Choroid plexus epithelial cell (primary cell): ENCODE results near the gene RANBP3.
"Not testable (repeated sequence)": the region's sequence is repeated elsewhere in the genome, so short reads cannot be mapped to it uniquely, and the experiment has no call there.

Experiments used
- DNase-seq: peaks from one replicate; pipeline ENCODE4 v3.0.0-alpha.2; 2010; ENCODE audit warnings: low read depth
- H3K4me3 ChIP-seq: 2 replicates; pipeline ENCODE4 v1.5.1; 2011; ENCODE audit warnings: low read depth, mild to moderate bottlenecking, control low read depth, low read length, moderate library complexity
- TF ChIP-seq, protein P1 (sequence below): conservative IDR thresholded peaks from 2 replicates; pipeline ENCODE4 v1.5.1; 2011; ENCODE audit warnings: low read depth, mild to moderate bottlenecking, control low read depth, inconsistent platforms, low read length, moderate library complexity

Gene RANBP3

DNA sequence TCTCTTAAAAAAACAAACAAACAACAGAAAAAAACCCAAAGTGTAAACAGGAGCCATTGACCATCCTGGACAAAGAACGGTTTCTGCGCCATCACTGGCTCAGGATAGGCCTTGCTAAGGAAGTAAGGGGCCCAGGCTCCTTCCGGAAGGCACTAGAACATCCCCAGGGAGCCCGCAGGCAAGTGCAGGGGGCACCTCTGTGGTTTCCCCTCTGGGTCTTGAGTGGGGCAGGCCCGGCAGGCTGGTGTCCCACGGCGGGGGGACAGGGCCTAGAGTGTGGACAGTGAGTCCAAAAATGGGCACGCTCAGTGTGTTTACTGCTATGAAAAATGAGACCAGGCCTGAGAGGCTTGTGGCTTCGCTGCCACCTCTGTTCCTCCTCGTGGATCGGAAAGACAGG lies 14.8 kb upstream of the RANBP3 start:
- H3K4me3 ChIP-seq: no peak overlapping the region
- TF ChIP-seq, protein P1, sequence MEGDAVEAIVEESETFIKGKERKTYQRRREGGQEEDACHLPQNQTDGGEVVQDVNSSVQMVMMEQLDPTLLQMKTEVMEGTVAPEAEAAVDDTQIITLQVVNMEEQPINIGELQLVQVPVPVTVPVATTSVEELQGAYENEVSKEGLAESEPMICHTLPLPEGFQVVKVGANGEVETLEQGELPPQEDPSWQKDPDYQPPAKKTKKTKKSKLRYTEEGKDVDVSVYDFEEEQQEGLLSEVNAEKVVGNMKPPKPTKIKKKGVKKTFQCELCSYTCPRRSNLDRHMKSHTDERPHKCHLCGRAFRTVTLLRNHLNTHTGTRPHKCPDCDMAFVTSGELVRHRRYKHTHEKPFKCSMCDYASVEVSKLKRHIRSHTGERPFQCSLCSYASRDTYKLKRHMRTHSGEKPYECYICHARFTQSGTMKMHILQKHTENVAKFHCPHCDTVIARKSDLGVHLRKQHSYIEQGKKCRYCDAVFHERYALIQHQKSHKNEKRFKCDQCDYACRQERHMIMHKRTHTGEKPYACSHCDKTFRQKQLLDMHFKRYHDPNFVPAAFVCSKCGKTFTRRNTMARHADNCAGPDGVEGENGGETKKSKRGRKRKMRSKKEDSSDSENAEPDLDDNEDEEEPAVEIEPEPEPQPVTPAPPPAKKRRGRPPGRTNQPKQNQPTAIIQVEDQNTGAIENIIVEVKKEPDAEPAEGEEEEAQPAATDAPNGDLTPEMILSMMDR: no peak
- no peak for DNase-seq

DNA sequence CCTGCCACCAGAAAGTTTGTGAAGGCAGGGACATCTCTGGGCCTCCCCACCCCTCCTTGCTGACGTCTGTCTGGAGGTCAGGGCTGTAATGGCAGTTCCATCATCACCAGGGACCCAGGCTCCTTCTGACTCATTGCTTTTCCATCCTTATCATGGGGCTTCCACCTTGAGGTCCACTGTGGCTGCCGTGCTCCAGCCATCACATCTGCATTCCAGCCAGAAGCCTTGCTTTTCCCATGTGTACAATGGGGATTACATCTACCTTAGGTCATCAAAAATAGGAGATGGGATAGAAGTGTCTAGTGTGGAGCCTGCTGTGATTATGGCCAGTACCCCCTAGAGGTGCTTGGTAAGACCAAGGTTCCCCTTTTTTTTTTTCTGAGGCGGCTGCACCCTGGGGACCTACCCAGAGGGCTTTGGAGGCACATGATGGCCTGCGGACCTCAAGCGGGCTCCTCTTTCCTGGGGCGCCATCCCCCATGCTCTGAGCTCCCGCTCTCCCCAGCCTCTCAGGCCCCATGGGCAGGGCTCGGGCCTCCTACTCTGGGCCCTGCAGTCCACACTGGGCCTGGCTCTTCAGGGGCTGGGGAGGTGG lies 13.4 kb upstream of the RANBP3 start:
- H3K4me3 ChIP-seq: no peak overlapping the region
- TF ChIP-seq, protein P1: no peak

DNA sequence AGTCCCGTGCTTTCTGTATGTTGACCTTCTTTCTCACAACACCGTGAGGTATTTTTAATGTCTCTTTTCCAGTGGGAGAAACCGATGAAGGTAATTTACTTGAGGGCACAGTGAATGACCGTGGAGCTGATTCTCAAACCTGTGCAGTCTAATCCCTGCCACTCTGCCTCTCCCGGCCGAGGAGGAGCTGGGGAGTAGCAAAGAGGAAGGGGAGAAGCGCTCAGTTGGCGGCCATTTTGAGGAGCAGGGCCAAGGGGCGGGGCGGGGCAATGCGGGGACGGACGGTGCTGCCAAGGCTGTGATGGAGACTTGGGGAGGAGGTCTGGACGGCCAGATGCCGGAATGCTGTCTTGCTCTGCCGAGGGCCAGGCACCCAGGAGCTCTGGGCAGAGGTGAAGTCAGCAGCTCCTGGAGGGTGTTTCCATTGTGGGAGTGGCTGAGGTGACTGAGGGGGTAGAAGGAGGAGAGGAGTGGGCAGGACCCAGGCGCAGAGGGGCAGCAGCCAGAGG lies 12.4 kb upstream of the RANBP3 start:
- no peak overlapping the region for H3K4me3 ChIP-seq
- TF ChIP-seq, protein P1: no peak
- DNase-seq: no peak

More for the DNA sequence above, 13.4 kb upstream of the RANBP3 start:
- DNase-seq: no peak

DNA sequence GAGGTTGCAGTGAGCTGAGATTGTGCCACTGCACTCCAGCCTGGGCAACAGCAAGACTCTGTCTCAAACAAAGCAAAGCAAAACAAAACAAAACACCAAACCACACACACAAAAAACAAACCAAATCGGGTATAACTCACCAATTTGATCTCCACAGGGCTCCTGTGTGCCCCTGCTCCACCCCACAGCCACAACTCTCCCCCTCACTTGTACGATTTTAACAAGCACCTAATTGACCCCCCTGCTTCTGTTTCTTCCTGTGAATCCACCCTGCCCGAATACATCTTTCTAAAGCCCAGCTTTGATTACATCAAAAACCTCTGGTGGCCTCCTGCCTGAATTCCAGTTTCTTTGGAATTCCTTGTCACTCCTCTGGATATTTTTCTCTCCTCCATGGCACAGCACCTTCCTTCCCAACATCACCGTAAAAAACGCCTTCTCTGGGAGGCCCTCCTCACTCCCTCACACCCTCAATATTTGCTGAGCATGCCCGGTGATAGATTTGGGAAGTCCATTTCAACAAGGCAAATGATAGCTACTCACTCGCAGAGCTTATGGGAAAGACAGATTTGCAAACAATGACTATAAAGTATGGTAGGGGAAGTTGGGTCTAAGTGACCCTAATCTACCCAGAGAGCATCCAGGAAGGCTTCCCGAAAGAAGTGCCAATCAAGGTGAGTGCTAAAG lies 11.6 kb upstream of the RANBP3 start:
- TF ChIP-seq, protein P1: no peak
- no peak overlapping the region for H3K4me3 ChIP-seq
- DNase-seq: no peak

DNA sequence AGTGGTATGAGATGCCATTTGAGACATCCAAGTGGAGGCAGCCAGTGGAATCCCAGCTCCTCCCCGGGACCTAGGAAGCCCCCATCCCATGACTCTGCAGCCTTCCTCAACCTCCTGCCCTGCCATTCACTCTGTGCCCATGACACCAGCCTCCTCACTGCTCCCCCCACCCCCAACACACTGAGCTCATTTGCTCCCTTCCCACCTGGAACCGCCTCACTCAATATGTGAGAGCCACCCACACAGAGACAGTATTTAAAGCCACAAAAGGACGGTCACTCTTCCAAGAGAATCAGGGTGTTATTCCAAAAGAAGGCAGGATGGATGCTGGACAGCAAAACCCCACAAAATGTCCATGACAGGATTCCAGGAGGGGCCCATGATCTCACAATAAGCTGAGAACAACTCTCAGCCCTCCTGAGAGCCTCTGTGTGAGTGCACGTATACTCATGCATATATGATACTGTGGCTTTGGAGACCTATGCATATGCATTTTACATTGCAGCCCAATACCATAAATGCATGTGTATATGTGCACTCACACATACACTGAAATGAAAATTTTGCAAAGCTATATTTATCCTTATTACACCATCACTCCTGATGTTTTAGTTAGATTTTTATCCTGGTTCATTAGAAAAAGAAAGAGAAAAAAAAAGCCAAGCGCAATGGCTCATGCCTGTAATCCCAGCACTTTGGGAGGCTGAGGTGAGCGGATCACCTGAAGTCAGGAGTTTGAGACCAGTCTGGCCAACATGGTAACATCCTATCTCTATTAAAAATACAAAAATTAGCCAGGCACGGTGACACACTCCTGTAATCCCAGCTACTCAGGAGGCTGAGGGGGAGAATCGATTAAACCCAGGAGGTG lies 10.8 kb upstream of the RANBP3 start:
- DNase-seq: peak; percentile 41
- TF ChIP-seq, protein P1: no peak
- no peak overlapping the region for H3K4me3 ChIP-seq

DNA sequence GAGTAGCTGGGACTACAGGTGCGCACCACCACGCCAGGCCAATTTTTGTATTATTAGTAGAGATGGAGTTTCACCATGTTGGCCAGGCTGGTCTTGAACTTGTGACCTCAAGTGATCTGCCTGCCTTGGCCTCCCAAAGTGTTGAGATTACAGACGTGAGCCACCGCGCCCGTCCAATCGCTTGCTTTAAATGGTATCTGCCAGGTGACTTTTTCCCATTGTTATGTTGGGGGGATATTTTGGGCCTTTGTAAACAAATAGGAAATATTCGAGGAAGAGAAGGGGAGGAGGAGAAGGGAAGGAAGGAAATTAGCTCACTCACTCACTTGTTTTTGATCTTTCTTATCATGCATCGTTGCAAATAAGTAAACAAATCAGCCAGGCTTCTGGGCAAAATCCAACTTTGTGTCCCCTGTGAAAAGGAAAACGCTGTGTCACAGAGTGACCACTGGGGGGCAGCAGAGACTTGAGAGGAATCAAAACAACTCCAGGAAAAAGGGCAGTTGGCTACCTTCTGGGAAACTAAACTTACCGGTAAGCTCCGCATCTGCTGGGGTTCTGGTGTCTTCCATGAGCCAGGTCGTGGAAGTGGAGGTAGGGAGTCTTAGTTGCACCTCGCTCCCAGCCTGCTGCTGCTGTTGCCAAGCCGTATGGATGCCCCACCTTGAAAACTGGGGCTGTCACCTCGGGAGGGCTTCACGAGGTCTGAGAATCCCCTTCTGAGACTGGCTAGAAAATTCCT lies 9.3 kb upstream of the RANBP3 start:
- TF ChIP-seq, protein P1: peak; percentile 93
- peak; percentile 90 for DNase-seq
- H3K4me3 ChIP-seq: peak overlapping the region; percentile 41

DNA sequence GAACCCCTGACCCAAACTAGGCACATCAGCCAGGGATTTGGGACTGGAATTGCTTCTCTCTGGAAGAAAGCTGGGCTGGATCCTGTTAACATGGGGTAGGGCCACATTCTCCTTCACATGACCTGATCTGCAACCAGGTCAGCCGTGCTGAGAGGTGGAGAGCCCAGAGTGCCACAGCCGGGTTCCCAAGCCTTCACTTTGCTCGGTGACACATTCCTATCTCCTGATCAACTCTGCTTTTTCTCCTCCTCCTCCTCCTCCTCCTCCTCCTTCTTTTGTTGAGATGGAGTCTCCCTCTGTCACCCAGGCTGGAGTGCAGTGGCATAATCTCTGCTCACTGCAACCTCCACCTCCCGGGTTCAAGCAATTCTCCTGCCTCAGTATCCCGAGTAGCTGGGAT lies 7.9 kb upstream of the RANBP3 start:
- H3K4me3 ChIP-seq, DNase-seq: not testable (repeated sequence)
